Measurements from ENCODE around the gene IRAK1BP1.
"Not testable (repeated sequence)": the region's sequence is repeated elsewhere in the genome, so short reads cannot be mapped to it uniquely, and the experiment has no call there.

Gene IRAK1BP1

DNA sequence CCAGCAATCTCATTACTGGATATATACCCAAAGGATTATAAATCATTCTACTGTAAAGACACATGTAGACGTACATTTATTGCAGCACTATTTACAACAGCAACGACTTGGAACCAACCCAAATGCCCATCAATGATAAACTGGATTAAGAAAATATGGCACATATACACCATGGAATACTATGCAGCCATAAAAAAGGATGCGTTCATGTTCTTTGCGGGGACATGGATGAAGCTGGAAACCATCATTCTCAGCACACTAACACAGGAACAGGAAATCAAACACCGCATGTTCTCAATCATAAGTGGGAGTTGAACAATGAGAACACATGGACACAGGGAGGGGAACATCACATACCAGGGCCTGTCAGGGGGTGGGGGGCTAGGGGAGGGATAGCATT is 22.6 kb downstream of the IRAK1BP1 start:
- not testable (repeated sequence) for DNase-seq (ENCODE audit: low read depth in 2 of 2)

DNA sequence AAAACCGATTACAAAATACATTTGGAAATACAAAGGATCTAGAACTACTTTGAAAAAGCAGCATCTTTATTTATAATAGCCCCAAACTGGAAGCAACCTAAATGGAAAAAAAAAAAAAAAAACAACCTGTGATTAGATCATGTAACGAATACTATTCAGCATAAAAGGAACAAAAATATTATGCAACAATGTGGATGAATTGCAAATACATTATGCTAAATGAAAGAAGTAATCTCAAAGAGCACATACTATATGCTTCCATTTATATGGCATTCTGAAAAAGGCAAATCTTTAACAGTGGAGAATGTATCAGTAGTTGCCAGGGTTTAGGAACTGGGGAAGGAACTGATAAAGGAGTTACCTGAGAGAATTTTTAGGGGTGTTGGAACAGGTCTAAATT is 28.9 kb downstream of the IRAK1BP1 start:
- DNase-seq (ENCODE audit: low read depth in 2 of 2), result no peak

DNA sequence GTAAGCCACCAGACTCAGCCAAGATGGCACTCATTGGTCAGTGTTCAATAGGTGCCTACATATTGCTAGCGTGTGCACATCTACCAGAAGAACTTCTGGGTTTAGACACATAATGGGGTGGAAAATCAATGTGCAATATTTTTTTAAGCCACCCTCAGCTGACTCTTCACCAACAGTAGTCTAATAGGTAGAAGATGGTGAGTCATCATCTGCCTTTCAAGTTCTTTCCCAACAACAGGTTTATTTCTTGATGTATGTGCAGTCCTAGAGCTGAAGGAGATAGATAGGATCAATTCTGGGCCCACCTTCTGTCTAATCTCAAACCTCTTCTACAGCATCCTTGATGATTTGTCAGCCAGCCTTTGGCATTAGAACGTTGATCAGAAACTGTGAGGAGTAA is 41.3 kb downstream of the IRAK1BP1 start:
- no peak for DNase-seq (ENCODE audit: low read depth in 2 of 2)

GRCh38 chr6:78909391-78909790 is 42.0 kb downstream of the IRAK1BP1 start:
- DNase-seq (ENCODE audit: low read depth in 2 of 2), result peak; percentile 89 to 90

GRCh38 chr6:78910010-78910409 is 42.7 kb downstream of the IRAK1BP1 start:
- DNase-seq (ENCODE audit: low read depth in 2 of 2), result no peak

- DNase-seq (ENCODE audit: low read depth in 2 of 2), result no peak
These were observed 43.3 kb downstream of the IRAK1BP1 start for GRCh38 chr6:78910591-78911171.

GRCh38 chr6:78911218-78911940 is 44.0 kb downstream of the IRAK1BP1 start:
- no peak for DNase-seq (ENCODE audit: low read depth in 2 of 2)

DNA sequence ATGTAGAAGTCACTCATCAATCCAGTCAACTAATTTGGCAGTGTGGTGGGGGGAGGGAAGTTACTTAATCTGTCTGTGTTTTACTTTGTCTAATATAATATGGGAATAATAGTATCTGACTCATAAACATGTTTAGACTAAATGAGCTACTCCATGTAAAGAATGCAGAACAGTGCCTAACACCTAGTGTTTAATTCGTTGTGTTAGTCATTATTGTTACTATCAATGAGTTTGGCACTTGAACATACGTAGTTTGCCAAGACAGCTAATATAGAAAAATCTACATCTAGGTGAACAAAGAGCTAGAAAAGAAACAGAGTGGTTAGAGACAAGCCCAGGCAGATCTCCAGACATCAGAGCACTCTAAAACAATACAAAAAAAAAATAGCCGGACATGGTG is 49.1 kb downstream of the IRAK1BP1 start:
- no peak for DNase-seq (ENCODE audit: low read depth in 2 of 2)

DNA sequence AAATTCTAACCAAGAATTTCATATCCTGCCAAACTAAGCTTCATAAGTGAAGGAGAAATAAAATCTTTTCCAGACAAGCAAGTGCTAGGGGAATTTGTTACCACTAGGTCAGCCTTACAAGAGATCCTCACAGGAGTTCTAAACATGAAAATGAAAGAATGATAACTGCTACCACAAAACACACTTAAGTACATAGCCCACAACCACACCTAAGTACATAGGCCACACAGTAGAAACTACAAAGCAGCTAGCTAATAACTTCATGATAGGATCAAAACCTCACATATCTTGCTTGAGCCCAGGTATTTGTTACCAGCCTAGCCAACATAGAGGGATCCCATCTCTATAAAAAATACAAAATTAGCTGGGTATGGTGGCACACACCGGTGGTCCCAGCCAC is 50.4 kb downstream of the IRAK1BP1 start:
- no peak for DNase-seq (ENCODE audit: low read depth in 2 of 2)

DNA sequence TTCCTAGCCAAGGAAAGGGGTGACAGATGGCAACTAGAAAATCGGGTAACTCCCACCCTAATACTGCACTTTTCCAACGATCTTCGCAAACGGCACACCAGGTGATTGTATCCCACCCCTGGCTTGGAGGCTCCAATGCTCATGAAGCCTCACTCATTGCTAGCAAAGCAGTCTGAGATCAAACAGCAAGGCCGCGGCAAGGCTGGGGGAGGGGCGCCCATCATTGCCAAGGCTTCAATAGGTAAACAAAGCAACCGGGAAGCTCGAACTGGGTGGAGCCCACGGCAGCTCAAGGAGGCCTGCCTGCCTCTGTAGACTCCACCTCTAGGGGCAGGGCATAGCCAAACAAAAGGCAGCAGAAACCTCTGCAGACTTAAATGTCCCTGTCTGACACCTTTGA is 53.8 kb downstream of the IRAK1BP1 start:
- DNase-seq (ENCODE audit: low read depth in 2 of 2), result not testable (repeated sequence)

DNA sequence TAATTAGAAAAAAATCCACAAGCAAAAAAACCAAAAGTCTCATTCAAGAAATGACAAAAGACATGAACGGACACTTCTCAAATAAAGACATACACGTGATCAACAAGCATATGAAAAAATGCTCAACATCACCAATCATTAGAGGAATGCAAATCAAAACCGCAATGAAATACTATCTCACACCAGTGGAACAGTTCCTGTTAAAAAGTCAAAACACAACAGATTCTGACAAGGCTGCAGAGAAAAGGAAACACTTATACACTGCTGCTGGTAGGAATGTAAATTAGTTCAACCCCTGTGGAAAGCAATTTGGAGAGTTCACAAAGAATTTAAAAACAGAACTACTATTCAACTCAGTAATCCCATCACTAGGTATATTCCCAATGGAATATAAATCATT is 58.0 kb downstream of the IRAK1BP1 start:
- no peak for DNase-seq (ENCODE audit: low read depth in 2 of 2)

DNA sequence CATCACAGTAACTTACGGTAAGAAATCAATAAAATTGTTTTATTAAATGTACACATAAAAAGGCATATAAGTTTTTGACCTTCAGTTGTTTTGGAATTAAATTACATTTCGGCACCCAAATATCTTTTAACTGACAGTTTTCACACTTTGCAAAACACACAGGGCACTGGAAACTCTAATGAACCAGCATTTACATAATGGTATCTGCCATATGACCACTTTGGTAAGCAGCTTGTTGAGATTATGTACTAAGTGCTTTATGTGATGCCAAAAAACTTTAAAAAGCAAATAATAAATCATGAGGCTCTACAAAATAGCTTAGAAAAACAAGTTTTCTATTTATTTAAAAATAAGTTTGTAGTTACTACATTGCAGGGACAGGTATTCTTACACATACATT is 68.2 kb downstream of the IRAK1BP1 start:
- no peak for DNase-seq (ENCODE audit: low read depth in 2 of 2)

- no peak for DNase-seq (ENCODE audit: low read depth in 2 of 2)
These were observed 69.2 kb downstream of the IRAK1BP1 start for GRCh38 chr6:78936515-78936914.

DNA sequence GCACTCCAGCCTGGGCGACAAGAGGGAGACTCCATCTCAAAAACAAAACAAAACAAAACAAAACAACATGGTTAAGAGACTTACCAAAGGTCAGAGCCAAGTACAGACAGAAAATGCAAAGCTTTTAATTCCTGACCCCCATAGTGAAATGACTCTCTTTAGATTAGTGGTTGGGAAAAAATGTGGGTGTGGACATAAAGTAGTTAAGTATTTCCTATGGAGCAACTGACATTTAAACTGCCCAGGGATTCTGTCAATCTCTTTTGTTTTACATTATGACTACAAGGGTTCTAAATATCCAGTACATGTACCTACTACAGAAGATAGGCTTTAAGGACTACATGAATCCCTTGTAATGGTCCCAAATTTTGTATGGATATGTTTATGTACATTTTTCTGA is 75.1 kb downstream of the IRAK1BP1 start:
- peak; percentile 12 to 20 for DNase-seq (ENCODE audit: low read depth in 2 of 2)

DNA sequence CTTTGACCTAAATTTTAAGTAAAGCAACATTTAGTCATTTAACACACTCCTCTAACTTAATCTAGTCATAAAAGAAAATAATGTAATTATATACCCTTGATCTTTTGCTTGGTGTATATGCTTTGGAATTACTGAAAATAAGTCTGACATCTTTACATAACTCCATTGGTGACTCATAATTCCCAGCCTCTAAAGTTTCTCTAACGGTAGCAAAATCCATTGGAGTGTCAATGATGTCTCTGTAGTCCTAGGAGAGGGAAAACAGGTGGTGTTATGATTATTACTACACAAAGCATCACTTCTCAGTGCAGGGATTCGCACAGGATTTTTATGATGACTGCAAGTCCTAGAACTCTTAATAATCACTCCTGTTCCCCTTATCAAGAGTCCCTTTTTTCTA is 80.2 kb downstream of the IRAK1BP1 start:
- DNase-seq (ENCODE audit: low read depth in 2 of 2), result no peak

GRCh38 chr6:78947962-78948361 is 80.6 kb downstream of the IRAK1BP1 start:
- peak in 1 of 2 experiments; percentile 6 for DNase-seq (ENCODE audit: low read depth in 2 of 2)

GRCh38 chr6:78948785-78949184 is 81.4 kb downstream of the IRAK1BP1 start:
- no peak for DNase-seq (ENCODE audit: low read depth in 2 of 2)

GRCh38 chr6:78952362-78952761 is 85.0 kb downstream of the IRAK1BP1 start:
- no peak for DNase-seq (ENCODE audit: low read depth in 2 of 2)
